Panc1 (cell line): ENCODE data around the gene LDLRAP1.

Experiments
- CTCF ChIP-seq: fragments of 450-650 bp; IDR thresholded peaks from 2 replicates; pipeline ENCODE4 v1.5.1; 2017; ENCODE audit warnings: mild to moderate bottlenecking
- POLR2AphosphoS5 ChIP-seq: IDR thresholded peaks from 2 replicates; pipeline ENCODE4 v1.6.1; 2012; ENCODE audit warnings: mild to moderate bottlenecking, low read depth, low read length, moderate library complexity

DNA sequence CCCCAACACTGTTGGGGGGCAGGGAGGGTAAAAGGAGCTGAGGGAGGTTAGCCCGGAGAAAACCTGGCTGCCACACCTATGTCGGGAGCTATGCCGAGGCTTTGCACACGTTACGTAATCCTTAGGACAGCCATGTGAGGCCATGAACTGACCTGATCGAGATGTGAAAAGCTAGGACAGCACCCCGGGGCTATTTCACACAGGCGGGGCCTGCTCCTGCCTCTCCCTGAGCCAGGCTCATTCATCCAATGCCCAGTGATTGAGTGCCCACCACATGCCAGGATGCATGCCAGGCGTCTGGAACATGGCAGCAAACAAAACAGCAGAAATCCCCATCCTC is 30.2 kb downstream of the LDLRAP1 start:
- TF ChIP-seq POLR2AphosphoS5 = no peak
- no peak for TF ChIP-seq CTCF
